H1 (cell line): ENCODE data around the gene ENTPD6. TPM values are rescaled to one million over a fixed set of nuclear protein-coding genes. Genes with fewer than 3 reads are reported as not detected.

Source experiments
- ASH2L ChIP-seq: fragments of 200-600, 300-600 bp; sonication (generic); IDR thresholded peaks from one replicate; pipeline ENCODE4 v1.7.1; 2017; ENCODE audit warnings: low read length
- CHD1 ChIP-seq: IDR thresholded peaks from 2 replicates; pipeline ENCODE4 v1.6.1; 2012; ENCODE audit warnings: low read depth, low read length, improper control_type of control experiment
- EGR1 ChIP-seq: IDR thresholded peaks from 2 replicates; pipeline ENCODE4 v1.6.1; 2011; ENCODE audit warnings: low read depth, low read length, borderline replicate concordance
- JUND ChIP-seq: IDR thresholded peaks from 2 replicates; pipeline ENCODE4 v1.6.1; 2011; ENCODE audit warnings: mild to moderate bottlenecking, improper control_type of control experiment, low read length
- KDM1A ChIP-seq: fragments of 200-600, 300-600 bp; sonication (generic); IDR thresholded peaks from 2 replicates; pipeline ENCODE4 v1.7.1; 2016; ENCODE audit warnings: mild to moderate bottlenecking, low read length, borderline replicate concordance
- SP4 ChIP-seq: IDR thresholded peaks from 2 replicates; pipeline ENCODE4 v1.6.1; 2012; ENCODE audit warnings: low read length, inconsistent platforms
- polyA plus RNA-seq, 7 experiments: library from polyadenylated mRNA; depleted of rRNA in 3 of 7; stranded (reverse) in 5 of 7; unstranded in 2 of 7; fragments of >200 nt in 5 of 7; fragments of 200-250 nt in 2 of 7; gene quantifications; 1 replicate in 5 of 7; 2 replicates in 1 of 7; 4 replicates in 1 of 7; pipeline versions ENCODE4 v1.2.1 to v1.2.3, GENCODE V29; 2011 to 2013; ENCODE audit warnings: missing spikeins in 2 of 7, mixed read lengths in 2 of 7
- total RNA-seq: library from RNA; stranded (reverse); fragmentation: NEBNext Ultra II Directional; extraction: Animal tissue kit (Norgen Biotek cat#: 25700); gene quantifications from 2 replicates; pipeline ENCODE4 v1.2.1, GENCODE V29; 2021
- TF ChIP-seq, protein P1 (sequence below): fragments of 300-600 bp; sonication (generic); IDR thresholded peaks from 2 replicates; pipeline ENCODE4 v1.7.1; 2012; ENCODE audit warnings: low read length, moderate library complexity, mild to moderate bottlenecking, inconsistent platforms; ENCODE audit not compliant: insufficient replicate concordance
- TF ChIP-seq, protein P2 (sequence below): IDR thresholded peaks from 2 replicates; pipeline ENCODE4 v1.6.1; 2012; ENCODE audit warnings: inconsistent platforms
- TF ChIP-seq, protein P3 (sequence below): IDR thresholded peaks from 2 replicates; pipeline ENCODE4 v1.6.1; 2011; ENCODE audit warnings: low read depth, mild to moderate bottlenecking, low read length; ENCODE audit not compliant: insufficient read depth

ENTPD6 gene
- total and polyA plus RNA-seq, 2 of the 8 experiments (the other 6 are each of a cell fraction or from before 2014, with no cell fraction given), result 47.8 to 57.3 TPM

DNA sequence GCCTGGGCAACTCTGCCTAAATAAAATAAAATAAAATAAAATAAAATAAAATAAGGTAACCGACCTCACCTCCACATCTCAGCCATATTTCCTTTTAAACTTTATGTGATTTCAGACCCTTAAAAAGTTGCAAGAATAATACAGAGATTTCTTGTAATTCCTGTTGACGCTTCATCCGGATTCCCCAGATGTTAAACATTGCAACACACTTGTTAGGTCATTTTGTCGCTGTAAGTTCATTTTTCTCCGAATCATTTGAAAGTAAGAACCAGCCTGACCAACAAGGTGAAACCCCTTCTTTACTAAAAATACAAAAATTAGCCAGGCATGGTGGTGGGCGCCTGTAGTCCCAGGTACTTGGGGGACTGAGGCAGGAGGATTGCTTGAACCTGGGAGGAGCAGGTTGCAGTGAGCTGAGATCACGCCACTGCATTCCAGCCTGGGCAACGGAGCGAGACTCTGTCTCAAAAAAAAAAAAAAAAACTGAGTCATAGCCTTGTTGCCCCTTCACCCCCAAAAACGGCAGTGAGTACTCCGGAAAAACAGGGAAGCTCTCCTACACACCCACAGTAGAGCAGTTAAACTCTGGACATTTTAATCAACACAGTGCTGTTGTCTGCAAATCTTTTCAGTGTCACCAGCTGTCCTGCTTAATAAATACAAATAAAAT, 58.2 kb downstream of the ENTPD6 start (continued):
- TF ChIP-seq, protein P1, sequence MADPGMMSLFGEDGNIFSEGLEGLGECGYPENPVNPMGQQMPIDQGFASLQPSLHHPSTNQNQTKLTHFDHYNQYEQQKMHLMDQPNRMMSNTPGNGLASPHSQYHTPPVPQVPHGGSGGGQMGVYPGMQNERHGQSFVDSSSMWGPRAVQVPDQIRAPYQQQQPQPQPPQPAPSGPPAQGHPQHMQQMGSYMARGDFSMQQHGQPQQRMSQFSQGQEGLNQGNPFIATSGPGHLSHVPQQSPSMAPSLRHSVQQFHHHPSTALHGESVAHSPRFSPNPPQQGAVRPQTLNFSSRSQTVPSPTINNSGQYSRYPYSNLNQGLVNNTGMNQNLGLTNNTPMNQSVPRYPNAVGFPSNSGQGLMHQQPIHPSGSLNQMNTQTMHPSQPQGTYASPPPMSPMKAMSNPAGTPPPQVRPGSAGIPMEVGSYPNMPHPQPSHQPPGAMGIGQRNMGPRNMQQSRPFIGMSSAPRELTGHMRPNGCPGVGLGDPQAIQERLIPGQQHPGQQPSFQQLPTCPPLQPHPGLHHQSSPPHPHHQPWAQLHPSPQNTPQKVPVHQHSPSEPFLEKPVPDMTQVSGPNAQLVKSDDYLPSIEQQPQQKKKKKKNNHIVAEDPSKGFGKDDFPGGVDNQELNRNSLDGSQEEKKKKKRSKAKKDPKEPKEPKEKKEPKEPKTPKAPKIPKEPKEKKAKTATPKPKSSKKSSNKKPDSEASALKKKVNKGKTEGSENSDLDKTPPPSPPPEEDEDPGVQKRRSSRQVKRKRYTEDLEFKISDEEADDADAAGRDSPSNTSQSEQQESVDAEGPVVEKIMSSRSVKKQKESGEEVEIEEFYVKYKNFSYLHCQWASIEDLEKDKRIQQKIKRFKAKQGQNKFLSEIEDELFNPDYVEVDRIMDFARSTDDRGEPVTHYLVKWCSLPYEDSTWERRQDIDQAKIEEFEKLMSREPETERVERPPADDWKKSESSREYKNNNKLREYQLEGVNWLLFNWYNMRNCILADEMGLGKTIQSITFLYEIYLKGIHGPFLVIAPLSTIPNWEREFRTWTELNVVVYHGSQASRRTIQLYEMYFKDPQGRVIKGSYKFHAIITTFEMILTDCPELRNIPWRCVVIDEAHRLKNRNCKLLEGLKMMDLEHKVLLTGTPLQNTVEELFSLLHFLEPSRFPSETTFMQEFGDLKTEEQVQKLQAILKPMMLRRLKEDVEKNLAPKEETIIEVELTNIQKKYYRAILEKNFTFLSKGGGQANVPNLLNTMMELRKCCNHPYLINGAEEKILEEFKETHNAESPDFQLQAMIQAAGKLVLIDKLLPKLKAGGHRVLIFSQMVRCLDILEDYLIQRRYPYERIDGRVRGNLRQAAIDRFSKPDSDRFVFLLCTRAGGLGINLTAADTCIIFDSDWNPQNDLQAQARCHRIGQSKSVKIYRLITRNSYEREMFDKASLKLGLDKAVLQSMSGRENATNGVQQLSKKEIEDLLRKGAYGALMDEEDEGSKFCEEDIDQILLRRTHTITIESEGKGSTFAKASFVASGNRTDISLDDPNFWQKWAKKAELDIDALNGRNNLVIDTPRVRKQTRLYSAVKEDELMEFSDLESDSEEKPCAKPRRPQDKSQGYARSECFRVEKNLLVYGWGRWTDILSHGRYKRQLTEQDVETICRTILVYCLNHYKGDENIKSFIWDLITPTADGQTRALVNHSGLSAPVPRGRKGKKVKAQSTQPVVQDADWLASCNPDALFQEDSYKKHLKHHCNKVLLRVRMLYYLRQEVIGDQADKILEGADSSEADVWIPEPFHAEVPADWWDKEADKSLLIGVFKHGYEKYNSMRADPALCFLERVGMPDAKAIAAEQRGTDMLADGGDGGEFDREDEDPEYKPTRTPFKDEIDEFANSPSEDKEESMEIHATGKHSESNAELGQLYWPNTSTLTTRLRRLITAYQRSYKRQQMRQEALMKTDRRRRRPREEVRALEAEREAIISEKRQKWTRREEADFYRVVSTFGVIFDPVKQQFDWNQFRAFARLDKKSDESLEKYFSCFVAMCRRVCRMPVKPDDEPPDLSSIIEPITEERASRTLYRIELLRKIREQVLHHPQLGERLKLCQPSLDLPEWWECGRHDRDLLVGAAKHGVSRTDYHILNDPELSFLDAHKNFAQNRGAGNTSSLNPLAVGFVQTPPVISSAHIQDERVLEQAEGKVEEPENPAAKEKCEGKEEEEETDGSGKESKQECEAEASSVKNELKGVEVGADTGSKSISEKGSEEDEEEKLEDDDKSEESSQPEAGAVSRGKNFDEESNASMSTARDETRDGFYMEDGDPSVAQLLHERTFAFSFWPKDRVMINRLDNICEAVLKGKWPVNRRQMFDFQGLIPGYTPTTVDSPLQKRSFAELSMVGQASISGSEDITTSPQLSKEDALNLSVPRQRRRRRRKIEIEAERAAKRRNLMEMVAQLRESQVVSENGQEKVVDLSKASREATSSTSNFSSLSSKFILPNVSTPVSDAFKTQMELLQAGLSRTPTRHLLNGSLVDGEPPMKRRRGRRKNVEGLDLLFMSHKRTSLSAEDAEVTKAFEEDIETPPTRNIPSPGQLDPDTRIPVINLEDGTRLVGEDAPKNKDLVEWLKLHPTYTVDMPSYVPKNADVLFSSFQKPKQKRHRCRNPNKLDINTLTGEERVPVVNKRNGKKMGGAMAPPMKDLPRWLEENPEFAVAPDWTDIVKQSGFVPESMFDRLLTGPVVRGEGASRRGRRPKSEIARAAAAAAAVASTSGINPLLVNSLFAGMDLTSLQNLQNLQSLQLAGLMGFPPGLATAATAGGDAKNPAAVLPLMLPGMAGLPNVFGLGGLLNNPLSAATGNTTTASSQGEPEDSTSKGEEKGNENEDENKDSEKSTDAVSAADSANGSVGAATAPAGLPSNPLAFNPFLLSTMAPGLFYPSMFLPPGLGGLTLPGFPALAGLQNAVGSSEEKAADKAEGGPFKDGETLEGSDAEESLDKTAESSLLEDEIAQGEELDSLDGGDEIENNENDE, result no peak
- TF ChIP-seq SP4 (no peak), ASH2L (no peak), EGR1 (no peak), KDM1A (no peak), CHD1 (no peak), JUND (no peak)
- TF ChIP-seq, protein P2, sequence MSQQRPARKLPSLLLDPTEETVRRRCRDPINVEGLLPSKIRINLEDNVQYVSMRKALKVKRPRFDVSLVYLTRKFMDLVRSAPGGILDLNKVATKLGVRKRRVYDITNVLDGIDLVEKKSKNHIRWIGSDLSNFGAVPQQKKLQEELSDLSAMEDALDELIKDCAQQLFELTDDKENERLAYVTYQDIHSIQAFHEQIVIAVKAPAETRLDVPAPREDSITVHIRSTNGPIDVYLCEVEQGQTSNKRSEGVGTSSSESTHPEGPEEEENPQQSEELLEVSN, result no peak
- TF ChIP-seq, protein P3, sequence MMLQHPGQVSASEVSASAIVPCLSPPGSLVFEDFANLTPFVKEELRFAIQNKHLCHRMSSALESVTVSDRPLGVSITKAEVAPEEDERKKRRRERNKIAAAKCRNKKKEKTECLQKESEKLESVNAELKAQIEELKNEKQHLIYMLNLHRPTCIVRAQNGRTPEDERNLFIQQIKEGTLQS, result no peak
